ENCODE data around the gene NUMB.

GRCh38 chr14:73432124-73432523 lies 26.2 kb downstream of the NUMB start:
- TF ChIP-seq EZH2phosphoT487 (IDR thresholded peaks at IDR 0.05; ENCODE audit: insufficient read depth, low read depth) (no peak), EZH2 (IDR thresholded peaks at IDR 0.05; ENCODE audit: insufficient read depth, poor library complexity, severe bottlenecking) (no peak)

Data from GM23248 (cell line).